Embryonic facial prominence (tissue), 1 donor: Measurements from ENCODE around the gene SUFU.

Experiments
- DNase-seq: peaks from one replicate; pipeline ENCODE4 v3.0.0-alpha.2; 2016; ENCODE audit errors: extremely low spot score

The SUFU gene

GRCh38 chr10:102635377-102635776 is 131.6 kb downstream of the SUFU start:
- DNase-seq: no peak

- no peak for DNase-seq
Observed at GRCh38 chr10:102639537-102639936, 135.8 kb downstream of the SUFU start.

- DNase-seq: no peak
Observed at GRCh38 chr10:102641402-102641801, 137.6 kb downstream of the SUFU start.

- peak; percentile 96 for DNase-seq
Observed at GRCh38 chr10:102641880-102642735, 138.3 kb downstream of the SUFU start.

GRCh38 chr10:102642736-102643335 is 139.1 kb downstream of the SUFU start:
- DNase-seq: no peak

GRCh38 chr10:102643336-102644065 is 139.7 kb downstream of the SUFU start:
- no peak for DNase-seq

- DNase-seq: no peak
Observed at GRCh38 chr10:102644066-102644645, 140.4 kb downstream of the SUFU start, which contains the start of gene TRIM8. Gene TRIM8, plus strand, starts transcription at chr10:102644479. Its CDS starts 139 bp downstream, at chr10:102644618.

GRCh38 chr10:102644646-102645387 is 141.0 kb downstream of the SUFU start:
- no peak for DNase-seq

GRCh38 chr10:102645388-102645740 is 141.6 kb downstream of the SUFU start:
- DNase-seq: no peak

- no peak for DNase-seq
Observed at GRCh38 chr10:102645741-102646609, 142.2 kb downstream of the SUFU start.

- DNase-seq: no peak
Observed at GRCh38 chr10:102646610-102647442, 143.1 kb downstream of the SUFU start.

GRCh38 chr10:102647443-102648268 is 143.9 kb downstream of the SUFU start:
- no peak for DNase-seq

GRCh38 chr10:102648269-102648888 is 144.6 kb downstream of the SUFU start:
- no peak for DNase-seq

- DNase-seq: no peak
Observed at GRCh38 chr10:102648889-102649796, 145.4 kb downstream of the SUFU start.

- no peak for DNase-seq
Observed at GRCh38 chr10:102649797-102650654, 146.3 kb downstream of the SUFU start.
